ENCODE data around the gene DUSP5.

The DUSP5 gene

GRCh38 chr10:110483633-110484032, 14.1 kb upstream of the DUSP5 start:
- DNase-seq = no peak

DNA sequence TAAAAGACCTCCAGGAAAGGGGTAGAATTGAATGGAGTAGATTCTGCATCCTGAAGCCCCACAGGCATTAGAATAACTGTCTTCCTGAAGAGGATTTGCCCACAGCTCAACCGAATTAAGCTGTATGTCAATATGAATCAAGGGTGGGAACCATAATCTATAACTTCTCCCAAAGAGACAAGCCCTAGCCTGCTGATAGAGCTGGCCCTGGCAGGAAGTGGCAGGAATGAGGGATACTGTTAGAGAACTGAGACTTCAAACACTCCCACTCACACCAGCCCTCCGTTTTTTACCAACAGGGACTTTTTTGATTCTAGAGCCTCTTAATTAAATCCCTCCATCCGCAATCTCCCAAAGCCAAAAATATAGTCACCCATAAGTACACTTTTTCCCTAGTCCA, 12.2 kb upstream of the DUSP5 start:
- no peak for DNase-seq

- no peak for DNase-seq
Observed at GRCh38 chr10:110486680-110487410, 10.9 kb upstream of the DUSP5 start.

- no peak for DNase-seq
Observed at GRCh38 chr10:110487411-110488331, 10.0 kb upstream of the DUSP5 start.

DNA sequence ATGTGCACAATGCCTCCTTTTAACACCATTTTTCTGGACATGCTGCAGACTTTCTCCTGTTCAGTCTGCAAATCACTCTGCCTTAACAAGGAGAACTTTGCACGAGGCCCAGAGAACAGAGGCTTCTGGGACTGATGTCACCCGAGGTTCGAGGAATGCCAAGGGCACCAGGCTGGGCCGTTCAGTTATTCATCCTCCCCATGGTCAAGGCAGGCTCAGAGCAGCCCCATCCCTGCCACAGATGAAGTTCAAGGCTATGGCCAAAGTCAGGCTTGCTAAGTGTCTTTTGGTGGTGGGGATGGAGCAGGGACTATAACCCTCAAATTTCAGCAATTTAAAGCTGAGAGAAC, 9.4 kb upstream of the DUSP5 start:
- DNase-seq = no peak

GRCh38 chr10:110488940-110489339, 8.8 kb upstream of the DUSP5 start:
- no peak for DNase-seq

DNA sequence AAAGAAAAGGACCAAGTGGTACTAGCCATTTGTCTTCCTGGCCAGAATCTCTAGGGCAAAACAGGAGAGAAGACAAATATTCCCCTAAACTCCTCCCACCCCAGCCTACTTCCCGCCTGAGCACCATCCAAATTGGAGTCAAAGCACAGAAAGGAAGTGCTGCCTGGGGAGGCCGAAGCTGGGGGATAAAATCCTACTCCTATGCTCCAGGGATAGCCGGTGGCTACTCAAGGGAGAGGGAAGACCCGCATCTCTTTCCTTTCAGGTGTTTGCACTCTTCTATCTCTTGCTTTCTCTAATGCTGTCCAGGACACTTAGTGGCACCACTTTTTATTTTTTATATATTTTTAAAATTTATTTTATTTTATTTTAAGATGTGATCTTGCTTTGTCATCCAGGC, 7.1 kb upstream of the DUSP5 start:
- no peak for DNase-seq

DNA sequence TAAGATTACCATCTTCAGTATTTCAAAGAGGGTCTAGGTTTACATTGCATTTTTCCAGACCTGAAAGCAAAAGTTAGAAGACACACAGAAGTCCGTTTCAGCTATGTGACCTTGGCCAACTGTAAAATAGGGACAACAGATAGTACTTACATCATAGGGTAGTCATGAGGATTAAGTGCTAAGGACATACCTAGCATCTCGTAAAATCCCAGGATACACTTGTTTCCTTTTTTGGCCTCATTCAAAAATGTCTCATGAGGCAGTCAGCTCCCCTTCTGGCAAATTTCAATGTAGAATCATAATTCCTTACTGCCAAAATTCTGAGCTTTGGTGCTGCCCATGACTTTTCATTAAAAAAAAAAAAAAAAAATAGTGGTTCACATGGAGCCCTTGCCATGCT, 6.4 kb upstream of the DUSP5 start:
- no peak for DNase-seq

DNA sequence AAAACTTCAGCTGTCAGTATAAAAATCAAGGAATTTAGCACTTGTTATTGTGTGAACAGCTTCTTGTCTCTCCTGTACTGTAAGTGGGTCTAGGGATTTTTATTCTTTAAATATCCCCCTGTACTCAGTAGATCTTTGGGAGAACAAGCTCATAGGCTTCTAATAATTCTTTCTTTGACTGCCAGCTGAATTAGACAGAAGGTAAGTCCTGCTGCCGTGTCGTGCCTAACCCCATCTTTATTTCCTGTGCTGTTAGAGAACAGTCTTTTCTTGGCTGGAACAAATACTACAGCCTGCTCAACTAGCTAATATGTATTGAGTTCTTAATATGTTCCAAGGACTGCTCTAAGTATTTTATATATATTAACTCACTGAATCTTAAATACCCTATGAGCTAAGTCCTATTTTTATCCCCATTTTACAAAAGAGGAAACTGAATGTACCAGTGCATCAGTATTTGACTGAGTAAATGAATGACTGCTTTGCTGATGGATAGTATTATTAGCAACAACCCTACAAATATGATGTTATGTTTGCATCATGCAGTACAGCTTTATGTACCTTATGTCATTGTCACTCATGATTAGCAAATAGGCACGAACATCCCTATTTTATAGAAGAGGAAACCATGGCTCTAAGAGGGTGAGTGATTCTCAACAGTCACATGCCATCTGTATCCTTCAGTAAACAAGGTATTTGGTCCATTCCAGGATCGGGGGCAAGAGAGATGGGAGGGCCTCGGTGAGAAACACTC, 5.5 kb upstream of the DUSP5 start:
- DNase-seq = no peak

DNA sequence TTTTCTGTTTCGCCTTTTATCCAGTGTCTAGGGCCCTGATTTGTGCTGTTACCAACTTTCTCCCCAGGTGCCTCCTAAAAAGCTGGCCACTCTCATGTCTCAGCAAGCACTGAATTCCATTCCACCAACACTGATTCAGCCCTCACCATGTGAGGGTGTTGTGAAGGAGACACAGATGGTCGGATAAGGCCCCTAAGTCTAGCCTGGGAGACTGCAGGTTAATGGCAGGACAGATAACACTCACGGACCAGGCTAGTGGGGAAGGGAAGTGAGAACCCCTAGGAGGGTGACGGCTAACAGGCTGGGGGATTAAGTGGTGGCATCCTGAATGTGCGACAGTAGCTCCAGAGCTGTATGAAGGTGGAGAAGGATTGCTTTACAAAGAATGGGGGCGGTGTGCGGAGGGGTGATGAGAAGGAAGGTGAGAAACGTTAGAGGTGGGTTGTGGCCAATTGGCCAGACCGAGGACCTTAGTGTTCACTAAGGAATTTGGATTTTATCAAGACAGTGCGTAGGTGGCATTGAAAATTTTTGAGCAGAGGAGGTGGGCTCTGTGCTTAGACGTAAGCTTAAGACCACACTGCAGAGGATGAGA, 3.8 kb upstream of the DUSP5 start:
- no peak for DNase-seq

DNA sequence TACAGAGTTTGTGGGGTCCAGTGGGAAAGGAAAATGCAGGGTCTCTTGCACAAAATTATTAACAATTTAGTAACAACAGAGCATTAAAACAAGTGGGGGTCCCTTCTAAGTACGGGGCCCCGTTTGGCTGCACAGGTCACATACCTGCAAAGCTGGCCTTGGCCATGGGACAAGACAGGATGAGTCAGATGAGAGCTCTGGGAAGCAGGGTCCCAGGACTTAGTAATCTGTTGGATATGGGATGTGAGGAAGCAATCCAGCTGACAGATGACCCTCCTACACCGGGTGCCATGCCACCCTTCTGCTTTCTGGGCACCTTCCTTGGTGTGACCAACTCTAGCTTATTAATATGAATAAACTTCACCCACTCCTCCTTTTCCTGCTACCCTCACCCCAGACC, 3.2 kb upstream of the DUSP5 start:
- no peak for DNase-seq

DNA sequence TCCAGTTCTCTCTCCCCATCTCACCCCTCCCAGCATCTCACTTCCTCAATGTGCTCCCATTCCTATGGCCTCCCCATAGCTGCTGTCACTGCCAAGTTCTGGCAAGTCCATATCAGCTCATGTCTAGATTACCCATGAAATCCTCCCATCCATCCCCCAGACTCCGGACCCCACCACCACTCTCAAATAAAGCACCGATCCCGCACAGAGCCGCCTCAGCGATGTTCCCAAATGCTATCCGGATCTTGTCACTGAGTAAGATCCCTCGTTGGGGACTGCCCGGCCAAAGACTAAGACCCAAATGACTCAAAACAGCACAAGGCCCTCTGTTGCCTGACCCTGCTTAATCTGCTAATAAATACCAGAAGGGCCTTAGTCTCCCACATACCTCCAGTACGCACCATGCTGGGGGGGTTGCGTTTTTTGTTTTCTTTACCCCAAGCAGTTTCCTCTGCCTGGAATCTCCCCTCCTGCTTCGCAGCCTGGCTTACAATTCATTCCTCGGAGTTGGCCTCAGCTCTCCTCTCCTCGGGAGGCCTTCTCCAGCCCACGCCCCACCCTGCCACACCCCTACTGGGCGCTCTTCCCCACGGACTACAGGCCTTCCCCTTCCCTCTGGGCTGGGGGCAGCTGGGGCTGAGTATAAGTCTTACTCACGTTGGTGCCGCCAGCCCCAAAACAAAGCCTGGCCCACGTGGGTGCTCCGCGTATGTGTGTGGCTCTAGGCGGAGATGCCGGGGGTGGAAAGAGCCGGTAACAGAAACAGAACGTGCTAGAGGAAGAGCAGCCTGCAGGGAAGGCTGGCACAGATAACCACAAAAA, 1.8 kb upstream of the DUSP5 start:
- DNase-seq = peak; percentile 46

DNA sequence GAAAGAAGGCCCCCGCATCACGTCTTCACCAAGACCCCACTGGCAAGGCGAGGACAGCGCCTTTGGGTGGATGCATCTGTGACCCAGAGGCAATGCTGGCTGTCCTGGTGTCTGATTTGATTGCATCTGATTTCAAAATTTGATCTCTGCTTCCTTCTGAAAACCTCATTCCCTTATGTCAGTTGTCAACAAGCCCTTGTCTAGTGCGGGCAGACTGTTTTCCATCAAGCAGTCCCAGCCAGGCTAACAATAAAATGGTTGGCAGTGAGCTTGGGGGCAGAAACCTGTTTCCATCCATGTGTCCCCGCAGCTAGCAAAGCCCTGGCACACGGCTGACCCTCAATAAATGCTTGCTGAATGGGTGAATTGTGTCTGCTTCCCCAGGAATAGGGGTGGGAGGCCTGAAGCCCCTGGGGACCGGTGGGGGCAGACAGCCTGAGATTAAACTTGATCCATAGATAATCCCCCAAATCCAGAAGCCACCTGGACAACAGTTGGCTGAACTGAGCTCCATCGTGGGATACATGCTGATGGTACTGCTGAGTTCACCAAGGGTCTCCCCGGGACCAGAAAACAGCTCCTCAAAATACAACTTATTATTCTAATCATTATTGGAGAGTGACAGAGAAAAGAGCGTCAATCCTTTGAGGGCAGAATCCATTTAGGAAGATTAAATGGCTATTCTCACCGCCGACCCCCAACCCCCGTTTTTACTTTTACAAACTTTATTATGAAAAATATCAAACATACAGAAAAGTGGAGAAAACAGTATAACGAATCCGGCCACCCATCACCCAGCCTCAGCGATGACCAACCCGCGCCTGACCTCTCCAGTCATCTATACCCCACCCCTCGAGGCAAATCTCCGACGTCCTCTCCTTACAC, 912 bp upstream of the DUSP5 start:
- peak; percentile 50 for DNase-seq

GRCh38 chr10:110498087-110498981, 627 bp downstream of the DUSP5 start:
- no peak for DNase-seq

GRCh38 chr10:110498982-110499795, 1.5 kb downstream of the DUSP5 start:
- DNase-seq = no peak

GRCh38 chr10:110499796-110500514, 2.2 kb downstream of the DUSP5 start:
- DNase-seq = no peak

GRCh38 chr10:110500515-110500905, 2.8 kb downstream of the DUSP5 start:
- peak; percentile 74 for DNase-seq

GRCh38 chr10:110501142-110501937, 3.6 kb downstream of the DUSP5 start:
- DNase-seq = peak; percentile 89
